ENCODE data around the gene AFF3. TPM values are rescaled to one million over a fixed set of nuclear protein-coding genes. Genes with fewer than 3 reads are reported as not detected.

Gene AFF3
- total RNA-seq, 1 experiment from 2014 or later = 3.0 TPM

- no peak for DNase-seq (ENCODE audit: low read depth)
Measured at GRCh38 chr2:99762714-99763113, 379.7 kb downstream of the AFF3 start.

DNA sequence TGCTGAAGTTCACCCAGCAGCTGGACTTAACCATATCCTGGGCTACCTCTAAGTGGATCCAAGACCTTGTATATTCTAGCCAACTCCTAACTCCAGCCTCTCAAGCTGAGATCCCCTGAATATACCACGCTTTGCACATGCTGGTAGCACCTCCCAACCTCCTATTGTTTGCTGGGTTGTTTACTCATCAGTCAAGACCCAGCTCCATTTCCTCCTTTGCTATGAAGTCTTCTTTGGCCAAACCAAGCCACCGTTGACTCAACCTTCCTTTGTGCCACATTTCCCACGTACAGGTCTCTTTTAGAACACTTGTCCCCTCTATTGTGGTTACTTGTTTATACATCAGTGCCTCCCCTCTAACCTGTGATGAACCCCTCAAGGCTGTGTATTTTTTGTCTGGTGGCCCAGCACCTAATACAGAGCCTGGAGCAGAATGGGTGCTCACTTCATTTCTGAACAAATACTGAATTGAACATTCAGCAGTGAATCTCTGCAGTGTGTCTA is 384.7 kb downstream of the AFF3 start:
- DNase-seq (ENCODE audit: low read depth) = no peak

GRCh38 chr2:99756059-99756458 is 386.3 kb downstream of the AFF3 start:
- DNase-seq (ENCODE audit: low read depth) = no peak

GRCh38 chr2:99754210-99754609 is 388.2 kb downstream of the AFF3 start:
- DNase-seq (ENCODE audit: low read depth) = peak; percentile 7

DNA sequence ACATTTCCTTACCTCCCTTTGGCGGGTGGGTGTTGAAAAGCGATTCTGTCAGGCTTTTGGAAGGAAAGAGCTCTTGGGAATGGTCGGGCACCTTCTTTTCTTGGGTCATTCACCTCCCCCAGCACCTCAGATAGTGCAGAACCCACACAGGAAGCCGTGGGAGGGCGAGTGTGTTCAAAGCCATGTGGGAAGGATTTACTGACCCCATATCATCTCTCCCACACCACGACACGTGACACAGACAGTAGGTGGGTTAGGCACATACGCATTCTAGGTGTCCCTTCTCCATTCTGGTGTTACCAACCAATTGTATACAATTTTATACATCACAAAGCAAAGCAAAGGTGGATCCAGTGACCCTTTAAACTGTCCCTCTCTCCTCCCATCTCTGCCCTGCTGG is 388.9 kb downstream of the AFF3 start:
- DNase-seq (ENCODE audit: low read depth) = no peak

- no peak for DNase-seq (ENCODE audit: low read depth)
Measured at GRCh38 chr2:99748344-99748743, 394.0 kb downstream of the AFF3 start.

- no peak for DNase-seq (ENCODE audit: low read depth)
Measured at GRCh38 chr2:99747842-99748241, 394.5 kb downstream of the AFF3 start.

GRCh38 chr2:99743146-99743545 is 399.2 kb downstream of the AFF3 start:
- DNase-seq (ENCODE audit: low read depth) = no peak

GRCh38 chr2:99737537-99737936 is 404.9 kb downstream of the AFF3 start:
- no peak for DNase-seq (ENCODE audit: low read depth)

DNA sequence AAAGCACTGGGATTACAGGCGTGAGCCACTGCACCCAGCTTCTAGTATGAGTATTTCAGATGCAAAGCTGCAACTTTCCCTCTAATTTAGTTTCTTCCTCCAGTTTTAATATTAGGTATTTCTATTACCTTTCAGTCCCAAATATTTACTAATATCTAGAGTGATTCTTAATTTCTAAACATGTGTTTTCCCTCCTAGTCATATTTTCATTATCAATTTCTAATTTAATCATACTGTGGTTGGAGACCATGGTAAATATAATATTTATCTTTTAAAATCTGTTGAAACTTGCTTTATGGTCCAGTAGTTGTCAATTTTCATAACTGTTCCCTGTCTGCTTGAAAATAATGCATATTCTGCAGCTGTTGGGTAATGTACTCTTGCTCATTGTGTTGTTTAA is 406.6 kb downstream of the AFF3 start:
- DNase-seq (ENCODE audit: low read depth) = no peak

DNA sequence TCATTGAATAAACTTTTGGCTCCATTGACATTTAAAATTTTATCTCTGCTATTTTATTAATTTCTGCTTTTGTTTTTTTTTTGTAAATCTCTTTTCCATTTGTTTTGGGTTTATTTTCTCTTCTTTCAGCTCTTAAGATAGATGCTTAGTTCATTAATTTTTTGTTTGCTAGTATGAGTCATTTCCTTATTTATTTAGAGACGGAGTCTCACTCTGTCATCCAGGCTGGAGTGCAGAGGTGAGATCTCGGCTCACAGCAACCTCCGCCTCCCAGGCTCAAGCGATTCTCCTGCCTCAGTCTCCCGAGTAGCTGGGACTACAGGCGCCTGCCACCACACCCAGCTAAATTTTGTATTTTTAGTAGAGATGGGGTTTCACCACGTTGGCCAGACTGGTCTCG is 407.1 kb downstream of the AFF3 start:
- DNase-seq (ENCODE audit: low read depth) = peak; percentile 3

DNA sequence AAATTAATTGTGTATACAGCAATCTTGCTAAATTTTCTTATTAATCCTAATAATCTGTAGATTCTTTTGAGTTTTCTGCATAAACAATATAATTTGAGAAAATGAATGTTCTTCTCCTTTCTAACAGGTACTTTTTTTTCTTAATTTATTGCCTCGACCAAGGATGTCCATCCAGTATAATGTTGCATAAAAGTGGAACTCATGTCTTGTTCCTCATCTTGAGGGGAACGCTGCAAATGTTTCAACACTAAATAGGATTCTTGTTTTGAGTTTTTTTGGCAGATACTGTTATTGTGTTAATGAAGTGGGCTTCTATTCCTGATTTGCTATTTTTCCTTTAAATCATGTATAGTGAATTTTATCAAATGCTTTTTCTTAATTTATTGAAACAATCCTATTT is 408.2 kb downstream of the AFF3 start:
- DNase-seq (ENCODE audit: low read depth) = no peak

GRCh38 chr2:99729104-99730025 is 413.0 kb downstream of the AFF3 start:
- DNase-seq (ENCODE audit: low read depth) = peak; percentile 34

- DNase-seq (ENCODE audit: low read depth) = no peak
Measured at GRCh38 chr2:99728166-99728565, 414.2 kb downstream of the AFF3 start.

DNA sequence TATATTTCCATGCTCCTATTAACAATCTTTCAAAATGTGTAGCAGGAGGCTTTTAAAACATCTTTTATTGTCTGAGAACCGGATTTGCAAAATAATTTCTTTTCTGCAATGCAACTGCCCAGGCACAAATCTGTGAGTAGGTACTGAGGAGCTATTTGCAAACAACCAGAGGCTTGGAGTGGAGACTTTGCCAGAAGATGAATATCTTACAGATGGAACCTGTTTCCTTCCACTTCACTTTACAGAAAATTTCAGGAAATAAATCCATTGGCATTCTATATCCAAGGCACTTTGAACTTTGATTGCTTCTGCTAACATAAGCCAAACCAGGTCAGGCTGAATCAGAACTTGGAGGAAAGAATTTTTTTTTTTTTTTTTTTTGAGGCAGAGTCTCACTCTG is 415.2 kb downstream of the AFF3 start:
- peak; percentile 4 for DNase-seq (ENCODE audit: low read depth)

DNA sequence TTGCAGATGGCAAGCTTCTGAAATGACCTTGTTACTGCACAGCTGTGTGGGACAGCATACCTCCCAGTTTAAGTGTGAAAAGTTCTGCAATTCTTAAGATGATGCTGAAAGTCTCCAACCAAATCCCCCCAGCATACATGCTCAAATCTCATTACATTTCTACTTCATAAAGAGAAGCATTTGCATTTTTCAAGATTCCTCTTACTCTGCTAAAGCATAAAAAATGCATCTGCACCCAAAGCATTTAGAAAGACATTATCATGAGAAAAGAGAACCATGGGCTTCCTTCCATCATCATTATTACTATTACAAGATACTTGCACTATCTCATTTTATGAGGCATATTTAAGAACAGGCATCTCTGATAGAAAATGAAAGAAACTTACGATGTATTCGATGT is 415.7 kb downstream of the AFF3 start:
- no peak for DNase-seq (ENCODE audit: low read depth)

DNA sequence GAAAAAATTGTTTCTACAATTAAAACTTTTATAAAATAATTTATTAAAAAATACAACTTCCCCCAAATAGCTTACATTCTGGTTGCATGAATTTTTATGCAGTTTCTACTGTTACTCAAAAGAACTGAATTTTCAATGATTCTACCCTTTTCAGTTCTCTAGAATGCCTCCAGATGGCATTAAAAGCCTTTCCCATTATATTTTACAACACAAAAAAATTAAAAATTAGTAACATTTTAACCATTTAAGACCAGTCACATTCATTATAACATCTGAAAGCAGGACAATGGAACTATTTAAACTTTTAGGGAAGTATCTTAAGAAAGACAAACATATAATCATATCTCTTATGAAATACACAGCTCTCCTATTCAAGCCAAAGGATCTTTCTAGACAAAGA is 416.6 kb downstream of the AFF3 start:
- DNase-seq (ENCODE audit: low read depth) = peak; percentile 3

GRCh38 chr2:99722476-99722875 is 419.9 kb downstream of the AFF3 start:
- no peak for DNase-seq (ENCODE audit: low read depth)

DNA sequence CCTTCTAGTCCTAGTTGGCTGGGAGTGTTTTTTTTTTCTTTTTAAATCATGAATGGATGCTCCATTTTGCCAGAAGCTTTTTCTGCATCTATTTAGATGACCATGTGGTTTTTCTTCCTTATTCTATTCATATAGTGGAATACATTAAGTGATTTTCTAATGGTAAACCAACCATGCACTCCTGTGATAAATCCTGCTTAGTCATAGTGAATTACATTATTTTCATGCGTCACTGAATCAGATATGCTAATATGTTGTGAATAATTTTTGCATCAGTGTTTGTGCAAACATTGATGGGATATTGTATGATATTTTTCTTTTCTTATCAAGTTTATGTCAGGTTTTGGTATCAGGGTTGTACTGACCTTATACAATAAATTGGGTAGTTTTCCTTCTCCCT is 423.3 kb downstream of the AFF3 start:
- DNase-seq (ENCODE audit: low read depth) = no peak

DNA sequence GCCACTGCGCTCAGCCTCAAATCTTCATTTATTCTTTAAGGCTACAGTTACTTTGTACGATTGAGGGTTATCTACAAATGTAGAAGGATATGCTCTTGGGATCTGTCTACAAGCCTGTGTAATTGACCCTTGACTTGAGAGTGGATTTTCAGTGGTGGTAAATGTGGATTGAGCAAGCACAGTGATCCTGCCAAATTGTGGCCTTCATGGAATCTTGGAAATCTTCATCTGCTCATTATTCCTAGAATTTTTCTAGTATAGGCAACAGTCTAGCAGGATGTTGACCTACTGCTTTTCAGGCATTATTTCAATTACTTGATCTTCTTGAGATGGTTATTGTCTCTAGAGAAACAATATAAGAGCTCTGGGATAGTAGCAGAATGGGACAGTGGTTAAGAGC is 426.4 kb downstream of the AFF3 start:
- DNase-seq (ENCODE audit: low read depth) = no peak

- DNase-seq (ENCODE audit: low read depth) = no peak
Measured at GRCh38 chr2:99714349-99714748, 428.0 kb downstream of the AFF3 start.

- DNase-seq (ENCODE audit: low read depth) = no peak
Measured at GRCh38 chr2:99711144-99711543, 431.2 kb downstream of the AFF3 start.

DNA sequence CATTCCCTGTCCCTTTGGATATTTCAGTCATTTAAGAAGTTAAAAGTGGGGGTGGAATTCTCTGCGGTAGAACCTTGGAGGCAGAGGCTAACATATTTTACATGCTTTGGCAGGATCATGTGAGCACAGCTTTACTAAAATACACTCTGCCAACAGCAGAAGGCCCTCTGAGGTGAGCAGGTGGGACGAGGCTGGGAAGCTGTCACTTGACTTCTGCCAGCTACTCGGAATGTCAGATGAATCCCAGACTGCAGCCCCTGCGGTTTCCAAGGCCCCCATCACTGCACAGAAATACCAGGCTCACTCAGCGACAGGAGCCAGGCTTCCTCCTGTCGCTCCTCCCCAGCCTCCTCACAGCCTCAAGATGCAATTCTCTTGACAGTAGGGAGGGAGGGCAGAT is 431.7 kb downstream of the AFF3 start:
- no peak for DNase-seq (ENCODE audit: low read depth)

GRCh38 chr2:99709229-99709628 is 433.2 kb downstream of the AFF3 start:
- no peak for DNase-seq (ENCODE audit: low read depth)
